Suprapubic skin (tissue), 4 donors: ENCODE results near the gene GRID1.

Source experiments
- CTCF ChIP-seq, 2 donors: fragments of 200-600 bp in 1 of 2; fragments of 450-650 bp in 1 of 2; sonication (generic) in 1 of 2; IDR thresholded peaks; one replicate each; pipeline ENCODE4 v1.5.1; 2016 to 2019; ENCODE audit warnings: antibody characterized with exemption in 2 of 2, mild to moderate bottlenecking in 1 of 2, moderate library complexity in 1 of 2
- EP300 ChIP-seq: sonication (generic); formaldehyde crosslinking; IDR thresholded peaks from one replicate; pipeline ENCODE4 v1.6.1; 2017; ENCODE audit warnings: antibody characterized with exemption
- POLR2A ChIP-seq, 2 donors: fragments of 450-650 bp; IDR thresholded peaks; one replicate each; pipeline ENCODE4 v1.6.1; 2017; ENCODE audit warnings: antibody characterized with exemption in 2 of 2, mild to moderate bottlenecking in 2 of 2, moderate library complexity in 2 of 2
- POLR2AphosphoS5 ChIP-seq, 3 donors: sonication (generic); formaldehyde crosslinking; IDR thresholded peaks; one replicate each; pipeline ENCODE4 v1.6.1; 2017; ENCODE audit warnings: antibody characterized with exemption in 3 of 3

DNA sequence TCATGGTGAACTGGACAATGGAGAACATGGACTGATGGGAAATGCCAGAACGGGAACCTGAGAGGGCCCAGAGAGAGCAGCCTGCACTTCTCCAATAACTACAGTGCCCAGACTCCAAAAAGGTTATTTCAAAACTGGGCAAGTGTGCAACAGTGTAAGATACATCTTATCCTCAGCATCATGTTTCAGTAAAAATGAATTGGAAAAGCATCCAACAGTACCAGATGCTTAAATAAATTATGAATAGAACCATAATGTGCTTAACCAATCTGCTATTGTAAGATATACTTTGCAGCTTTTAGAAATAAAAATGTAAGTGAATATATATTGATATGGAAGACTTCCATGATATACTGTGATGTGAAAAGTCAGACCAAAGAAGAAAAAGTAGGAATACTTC, 303.3 kb downstream of the GRID1 start:
- TF ChIP-seq EP300: no peak
- TF ChIP-seq CTCF (IDR thresholded peaks at IDR 0.05): no peak
- TF ChIP-seq POLR2A (IDR thresholded peaks at IDR 0.05): no peak
- no peak for TF ChIP-seq POLR2AphosphoS5 (IDR thresholded peaks at IDR 0.05)
